Endothelial cell (in vitro differentiated cells): ENCODE data around the gene LPP. TPM values are rescaled to one million over a fixed set of nuclear protein-coding genes. Genes with fewer than 3 reads are reported as not detected.

Experiments
- DNase-seq: peaks from one replicate; pipeline ENCODE4 v3.0.0; 2021; ENCODE audit warnings: low spot score
- H3K27ac Mint-ChIP-seq: one replicate; pipeline ENCODE4 v1.8.0; 2021; ENCODE audit warnings: mixed read lengths, inconsistent platforms; ENCODE audit not compliant: unreplicated experiment
- H3K27me3 Mint-ChIP-seq: one replicate; pipeline ENCODE4 v1.8.0; 2021; ENCODE audit warnings: mild to moderate bottlenecking, moderate library complexity, mixed read lengths, inconsistent platforms; ENCODE audit not compliant: unreplicated experiment
- H3K36me3 Mint-ChIP-seq: one replicate; pipeline ENCODE4 v1.8.0; 2021; ENCODE audit warnings: mild to moderate bottlenecking, low read depth, mixed read lengths, inconsistent platforms; ENCODE audit not compliant: unreplicated experiment
- H3K4me1 Mint-ChIP-seq: one replicate; pipeline ENCODE4 v1.8.0; 2021; ENCODE audit warnings: mild to moderate bottlenecking, mixed read lengths, inconsistent platforms; ENCODE audit not compliant: unreplicated experiment
- H3K4me3 Mint-ChIP-seq: one replicate; pipeline ENCODE4 v1.8.0; 2021; ENCODE audit warnings: mild to moderate bottlenecking, mixed read lengths, inconsistent platforms; ENCODE audit not compliant: unreplicated experiment
- H3K9me3 Mint-ChIP-seq: one replicate; pipeline ENCODE4 v1.8.0; 2021; ENCODE audit warnings: mixed read lengths, inconsistent platforms; ENCODE audit not compliant: unreplicated experiment
- CTCF ChIP-seq: fragments of 200-600 bp; sonication (generic); IDR thresholded peaks from one replicate; pipeline ENCODE4 v1.5.0; 2021; ENCODE audit warnings: antibody characterized with exemption; ENCODE audit not compliant: unreplicated experiment
- total RNA-seq: library from RNA; stranded (reverse); fragmentation: NEBNext Ultra II Directional; extraction: Animal tissue kit (Norgen Biotek cat#: 25700); gene quantifications from one replicate; pipeline ENCODE4 v1.2.1, GENCODE V29; 2021; ENCODE audit not compliant: unreplicated experiment

Gene LPP
- total RNA-seq, 1 donor from 2014 or later: 181 TPM

- H3K9me3 Mint-ChIP-seq: no peaks in the 10 kb centered on the region
- TF ChIP-seq CTCF: no peak
- H3K36me3 Mint-ChIP-seq: peaks cover 3% of the 10 kb centered on the region
- no peak overlapping the region for H3K27ac Mint-ChIP-seq
- H3K4me3 Mint-ChIP-seq: peak overlapping the region; percentile 29
- no peak for DNase-seq
- peaks cover 1% of the 10 kb centered on the region for H3K27me3 Mint-ChIP-seq
- H3K4me1 Mint-ChIP-seq: no peaks in the 10 kb centered on the region
Measured at GRCh38 chr3:188750617-188751016, 596.7 kb downstream of the LPP start.

- Mint-ChIP-seq H3K4me3 (no peak overlapping the region), H3K27me3 (peaks cover 3% of the 10 kb centered on the region), H3K4me1 (no peaks in the 10 kb centered on the region), H3K9me3 (no peaks in the 10 kb centered on the region), H3K27ac (no peak overlapping the region), H3K36me3 (peaks cover 3% of the 10 kb centered on the region)
- no peak for TF ChIP-seq CTCF
- DNase-seq: no peak
Measured at GRCh38 chr3:188752850-188753249, 598.9 kb downstream of the LPP start.

GRCh38 chr3:188754267-188754666 lies 600.3 kb downstream of the LPP start:
- peaks cover 3% of the 10 kb centered on the region for H3K36me3 Mint-ChIP-seq
- H3K4me1 Mint-ChIP-seq: no peaks in the 10 kb centered on the region
- no peaks in the 10 kb centered on the region for H3K9me3 Mint-ChIP-seq
- TF ChIP-seq CTCF: no peak
- DNase-seq: no peak
- no peak overlapping the region for H3K27ac Mint-ChIP-seq
- peaks cover 1% of the 10 kb centered on the region for H3K27me3 Mint-ChIP-seq
- H3K4me3 Mint-ChIP-seq: no peak overlapping the region

GRCh38 chr3:188756241-188756640 lies 602.3 kb downstream of the LPP start:
- Mint-ChIP-seq H3K27ac (peak overlapping the region; percentile 40), H3K36me3 (no peaks in the 10 kb centered on the region), H3K4me1 (no peaks in the 10 kb centered on the region), H3K27me3 (peaks cover 1% of the 10 kb centered on the region), H3K9me3 (no peaks in the 10 kb centered on the region), H3K4me3 (no peak overlapping the region)
- no peak for DNase-seq
- TF ChIP-seq CTCF: no peak

GRCh38 chr3:188759336-188760005 lies 605.5 kb downstream of the LPP start:
- Mint-ChIP-seq H3K27me3 (peaks cover 1% of the 10 kb centered on the region), H3K4me3 (no peak overlapping the region), H3K9me3 (no peaks in the 10 kb centered on the region), H3K27ac (no peak overlapping the region), H3K36me3 (no peaks in the 10 kb centered on the region), H3K4me1 (no peaks in the 10 kb centered on the region)
- DNase-seq: no peak
- TF ChIP-seq CTCF: no peak
